Measurements from ENCODE around the gene DNAH17. TPM values are rescaled to one million over a fixed set of nuclear protein-coding genes. Genes with fewer than 3 reads are reported as not detected.

DNAH17 gene
- total RNA-seq, 1 donor from 2014 or later: not detected

GRCh38 chr17:78502611-78503148 is 74.5 kb downstream of the DNAH17 start:
- Histone ChIP-seq H3K79me2 (ENCODE audit: low read depth) (no peaks in the 10 kb centered on the region), H3K4me1 (no peaks in the 10 kb centered on the region), H4K20me1 (ENCODE audit: low read depth) (no peaks in the 10 kb centered on the region), H3K9me3 (ENCODE audit: low read depth) (no peaks in the 10 kb centered on the region), H3K4me3 (no peak overlapping the region), H3K27ac (no peak overlapping the region), H3K9ac (no peak overlapping the region), H3K4me2 (no peak overlapping the region), H3K36me3 (no peaks in the 10 kb centered on the region), H3F3A (ENCODE audit: low read depth) (no peaks in the 10 kb centered on the region), H3K27me3 (no peaks in the 10 kb centered on the region), H2AFZ (replicated peaks) (no peak overlapping the region)
- no peaks in the 10 kb centered on the region for H3K36me3 Mint-ChIP-seq
- TF ChIP-seq, protein P1, sequence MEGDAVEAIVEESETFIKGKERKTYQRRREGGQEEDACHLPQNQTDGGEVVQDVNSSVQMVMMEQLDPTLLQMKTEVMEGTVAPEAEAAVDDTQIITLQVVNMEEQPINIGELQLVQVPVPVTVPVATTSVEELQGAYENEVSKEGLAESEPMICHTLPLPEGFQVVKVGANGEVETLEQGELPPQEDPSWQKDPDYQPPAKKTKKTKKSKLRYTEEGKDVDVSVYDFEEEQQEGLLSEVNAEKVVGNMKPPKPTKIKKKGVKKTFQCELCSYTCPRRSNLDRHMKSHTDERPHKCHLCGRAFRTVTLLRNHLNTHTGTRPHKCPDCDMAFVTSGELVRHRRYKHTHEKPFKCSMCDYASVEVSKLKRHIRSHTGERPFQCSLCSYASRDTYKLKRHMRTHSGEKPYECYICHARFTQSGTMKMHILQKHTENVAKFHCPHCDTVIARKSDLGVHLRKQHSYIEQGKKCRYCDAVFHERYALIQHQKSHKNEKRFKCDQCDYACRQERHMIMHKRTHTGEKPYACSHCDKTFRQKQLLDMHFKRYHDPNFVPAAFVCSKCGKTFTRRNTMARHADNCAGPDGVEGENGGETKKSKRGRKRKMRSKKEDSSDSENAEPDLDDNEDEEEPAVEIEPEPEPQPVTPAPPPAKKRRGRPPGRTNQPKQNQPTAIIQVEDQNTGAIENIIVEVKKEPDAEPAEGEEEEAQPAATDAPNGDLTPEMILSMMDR (IDR thresholded peaks at IDR 0.05): no peak
- TF ChIP-seq EZH2 (IDR thresholded peaks at IDR 0.05) (no peak), EZH2phosphoT487 (IDR thresholded peaks at IDR 0.05) (no peak)
- H3K4me1 Mint-ChIP-seq: peaks cover 2% of the 10 kb centered on the region
- no peak overlapping the region for H3K4me3 Mint-ChIP-seq
- no peaks in the 10 kb centered on the region for H3K9me3 Mint-ChIP-seq
- H3K27ac Mint-ChIP-seq: no peak overlapping the region
- no peak for DNase-seq (ENCODE audit: low spot score)
- peaks cover 2% of the 10 kb centered on the region for H3K27me3 Mint-ChIP-seq (ENCODE audit: insufficient read depth, low read depth)

DNA sequence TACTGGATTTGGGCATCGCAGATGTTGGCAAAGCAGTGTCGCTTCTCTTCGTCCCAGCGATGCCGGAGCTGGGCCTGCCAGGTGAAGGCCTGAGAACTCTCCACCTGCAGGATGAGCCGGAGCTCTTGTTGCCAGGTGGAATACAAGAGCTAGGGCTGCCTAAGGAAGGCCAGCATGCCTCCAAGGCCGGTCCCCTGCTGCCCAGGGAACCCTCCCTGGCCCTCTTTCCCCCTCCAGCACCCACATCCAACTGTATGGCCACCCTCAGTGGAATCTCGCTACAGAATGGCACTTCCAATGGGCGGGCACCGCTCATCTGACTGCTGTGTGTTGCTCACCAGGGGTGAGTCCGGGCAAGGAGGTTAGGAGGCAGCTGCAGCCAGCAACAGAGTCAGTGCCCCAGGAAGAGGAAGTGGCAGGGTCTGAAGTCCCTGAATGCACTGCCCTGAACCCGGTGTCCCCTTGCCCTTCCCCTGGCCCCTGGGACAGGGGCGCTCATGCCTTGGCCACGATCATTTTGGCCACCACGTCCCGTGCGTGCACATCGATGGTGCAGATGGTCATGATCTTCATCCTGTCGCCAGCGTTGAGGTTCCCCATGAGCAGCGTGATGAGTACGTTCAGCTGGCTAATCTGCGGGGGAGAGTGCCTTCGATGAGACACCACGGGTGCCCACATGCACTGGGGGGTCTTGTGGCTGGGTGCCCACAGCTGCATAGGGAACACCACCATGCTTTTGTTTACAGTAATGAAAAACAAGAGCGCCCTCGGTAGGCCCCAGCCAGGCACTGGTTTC is 75.8 kb downstream of the DNAH17 start:
- H3K4me1 Mint-ChIP-seq: peaks cover 2% of the 10 kb centered on the region
- no peaks in the 10 kb centered on the region for H3K9me3 Mint-ChIP-seq
- TF ChIP-seq EZH2 (IDR thresholded peaks at IDR 0.05) (no peak), EZH2phosphoT487 (IDR thresholded peaks at IDR 0.05) (no peak)
- TF ChIP-seq, protein P1 (IDR thresholded peaks at IDR 0.05): no peak
- Histone ChIP-seq H3K4me2 (no peak overlapping the region), H3K36me3 (no peaks in the 10 kb centered on the region), H3F3A (ENCODE audit: low read depth) (no peaks in the 10 kb centered on the region), H3K9ac (no peak overlapping the region), H3K27me3 (no peaks in the 10 kb centered on the region), H3K9me3 (ENCODE audit: low read depth) (no peaks in the 10 kb centered on the region), H2AFZ (replicated peaks) (no peak overlapping the region), H3K27ac (no peak overlapping the region), H4K20me1 (ENCODE audit: low read depth) (no peaks in the 10 kb centered on the region), H3K4me3 (no peak overlapping the region), H3K79me2 (ENCODE audit: low read depth) (no peaks in the 10 kb centered on the region), H3K4me1 (no peaks in the 10 kb centered on the region)
- no peak overlapping the region for H3K27ac Mint-ChIP-seq
- H3K36me3 Mint-ChIP-seq: no peaks in the 10 kb centered on the region
- no peak overlapping the region for H3K4me3 Mint-ChIP-seq
- peaks cover 2% of the 10 kb centered on the region for H3K27me3 Mint-ChIP-seq (ENCODE audit: insufficient read depth, low read depth)
- no peak for DNase-seq (ENCODE audit: low spot score)

- Mint-ChIP-seq H3K9me3 (no peaks in the 10 kb centered on the region), H3K27ac (no peak overlapping the region), H3K4me1 (peaks cover 2% of the 10 kb centered on the region), H3K4me3 (no peak overlapping the region), H3K27me3 (ENCODE audit: insufficient read depth, low read depth) (peaks cover 2% of the 10 kb centered on the region), H3K36me3 (no peaks in the 10 kb centered on the region)
- H3K4me3 ChIP-seq: no peak overlapping the region
- H3F3A ChIP-seq (ENCODE audit: low read depth): no peaks in the 10 kb centered on the region
- no peaks in the 10 kb centered on the region for H3K27me3 ChIP-seq
- no peak overlapping the region for H3K27ac ChIP-seq
- no peaks in the 10 kb centered on the region for H4K20me1 ChIP-seq (ENCODE audit: low read depth)
- no peak overlapping the region for H3K9ac ChIP-seq
- no peak for TF ChIP-seq EZH2phosphoT487 (IDR thresholded peaks at IDR 0.05)
- TF ChIP-seq EZH2 (IDR thresholded peaks at IDR 0.05): no peak
- TF ChIP-seq, protein P1 (IDR thresholded peaks at IDR 0.05): no peak
- no peaks in the 10 kb centered on the region for H3K36me3 ChIP-seq
- H2AFZ ChIP-seq (replicated peaks): no peak overlapping the region
- no peak overlapping the region for H3K4me2 ChIP-seq
- no peak for DNase-seq (ENCODE audit: low spot score)
- H3K4me1 ChIP-seq: no peaks in the 10 kb centered on the region
- H3K9me3 ChIP-seq (ENCODE audit: low read depth): no peaks in the 10 kb centered on the region
- H3K79me2 ChIP-seq (ENCODE audit: low read depth): no peaks in the 10 kb centered on the region
Measured at GRCh38 chr17:78500806-78501205, 76.4 kb downstream of the DNAH17 start.
